NAMALWA (cell line): Measurements from ENCODE around the gene MARCHF10.
"Not testable (repeated sequence)": the region's sequence is repeated elsewhere in the genome, so short reads cannot be mapped to it uniquely, and the experiment has no call there.

ENCODE experiments used
- DNase-seq: peaks from one replicate; pipeline ENCODE4 v3.0.0-alpha.2; 2015; ENCODE audit warnings: low spot score

The MARCHF10 gene

GRCh38 chr17:62790564-62790986 is 17.5 kb downstream of the MARCHF10 start:
- no peak for DNase-seq

- no peak for DNase-seq
These were observed 20.7 kb downstream of the MARCHF10 start for GRCh38 chr17:62787366-62787765.

- no peak for DNase-seq
These were observed 21.5 kb downstream of the MARCHF10 start for GRCh38 chr17:62786646-62787045.

GRCh38 chr17:62785983-62786382 is 22.1 kb downstream of the MARCHF10 start:
- DNase-seq: not testable (repeated sequence)

GRCh38 chr17:62782730-62783270 is 25.3 kb downstream of the MARCHF10 start:
- no peak for DNase-seq

- no peak for DNase-seq
These were observed 26.3 kb downstream of the MARCHF10 start for GRCh38 chr17:62781831-62782251.

- DNase-seq: no peak
These were observed 26.8 kb downstream of the MARCHF10 start for GRCh38 chr17:62781356-62781755.

- no peak for DNase-seq
These were observed 27.2 kb downstream of the MARCHF10 start for GRCh38 chr17:62780951-62781350.

GRCh38 chr17:62780269-62780668 is 27.8 kb downstream of the MARCHF10 start:
- no peak for DNase-seq

GRCh38 chr17:62778990-62779681 is 29.0 kb downstream of the MARCHF10 start:
- no peak for DNase-seq

GRCh38 chr17:62775876-62776275 is 32.2 kb downstream of the MARCHF10 start:
- DNase-seq: no peak

- DNase-seq: no peak
These were observed 33.8 kb downstream of the MARCHF10 start for GRCh38 chr17:62774338-62774737.

- no peak for DNase-seq
These were observed 40.1 kb downstream of the MARCHF10 start for GRCh38 chr17:62767997-62768396.

GRCh38 chr17:62765351-62765750 is 42.8 kb downstream of the MARCHF10 start:
- DNase-seq: no peak

GRCh38 chr17:62763891-62764600 is 44.1 kb downstream of the MARCHF10 start:
- no peak for DNase-seq

GRCh38 chr17:62761884-62762283 is 46.2 kb downstream of the MARCHF10 start:
- DNase-seq: no peak

GRCh38 chr17:62760945-62761267 is 47.2 kb downstream of the MARCHF10 start:
- DNase-seq: no peak

GRCh38 chr17:62760059-62760944 is 47.8 kb downstream of the MARCHF10 start:
- DNase-seq: no peak

GRCh38 chr17:62757500-62757951 is 50.6 kb downstream of the MARCHF10 start:
- DNase-seq: no peak

GRCh38 chr17:62756198-62756597 is 51.9 kb downstream of the MARCHF10 start:
- no peak for DNase-seq

- no peak for DNase-seq
These were observed 52.8 kb downstream of the MARCHF10 start for GRCh38 chr17:62755141-62755851.

GRCh38 chr17:62754631-62755030 is 53.5 kb downstream of the MARCHF10 start:
- DNase-seq: no peak
